HepG2 (cell line): ENCODE data around the gene AK3. TPM values are rescaled to one million over a fixed set of nuclear protein-coding genes. Genes with fewer than 3 reads are reported as not detected.
A peak's percentile ranks its signal among the peaks of the same experiment; 100 is the strongest.

Experiments
- ATAC-seq: fragments of 200-7000 bp; cut with Tn5 transposase; 3 replicates; pipeline ENCODE4 v1.9.1; 2020; ENCODE audit warnings: mild to moderate bottlenecking, moderate library complexity
- BruUV-seq: library from RNA; stranded (reverse); fragments of 400-500 nt; replicated peaks from 2 replicates; lab custom pipeline; 2021; lab: Mats Ljungman, UMichigan
- CTCF ChIA-PET: fragments of 300-600 bp; formaldehyde crosslinking; extraction: SDS; loops from one replicate; lab custom pipeline; 2021; ENCODE audit warnings: low total read pairs, inconsistent platforms, low intra/inter-chr PET ratio; lab: Yijun Ruan, JAX
- POLR2A ChIA-PET: fragments of 350-600 bp; sonication (Branson Sonifier 250); formaldehyde crosslinking; loops from one replicate; lab custom pipeline; 2020; ENCODE audit warnings: antibody characterized with exemption, inconsistent platforms; lab: Yijun Ruan, JAX
- DNase-seq: peaks from one replicate; pipeline ENCODE4 v3.0.0-alpha.2; 2015; ENCODE audit warnings: low spot score
- FAIRE-seq: peaks from 3 replicates; lab custom pipeline; 2011; peaks lifted over from hg19 to GRCh38; lab: Jason Lieb, UNC
- H2AFZ ChIP-seq: one replicate; pipeline ENCODE4 v1.6.1; 2011; ENCODE audit warnings: low read length, inconsistent platforms
- H3K27ac ChIP-seq: fragments of 300-600 bp; 3 replicates; pipeline ENCODE4 v1.8.0; 2011; ENCODE audit warnings: mixed run types, mild to moderate bottlenecking, mixed read lengths, low read length, inconsistent platforms; ENCODE audit not compliant: insufficient read depth; ENCODE audit errors: extremely low read length
- H3K27me3 ChIP-seq, 2 experiments: fragments of 200-600 bp in 1 of 2; 2 replicates in 1 of 2; 3 replicates in 1 of 2; pipeline versions ENCODE4 v1.6.0 to v1.8.0; 2011; ENCODE audit warnings: low read length in 2 of 2, mild to moderate bottlenecking in 2 of 2, moderate library complexity in 2 of 2, inconsistent platforms in 1 of 2; ENCODE audit not compliant: insufficient read depth in 2 of 2, control insufficient read depth in 1 of 2
- H3K36me3 ChIP-seq, 2 experiments: fragments of 200-600 bp in 1 of 2; replicated peaks in 1 of 2; 2 replicates in 1 of 2; 3 replicates in 1 of 2; pipeline versions ENCODE4 v1.5.1 to v1.8.0; 2011; ENCODE audit warnings: low read length in 2 of 2, inconsistent platforms in 1 of 2; ENCODE audit not compliant: insufficient read depth in 2 of 2, control insufficient read depth in 1 of 2
- H3K4me1 ChIP-seq: 2 replicates; pipeline ENCODE4 v1.5.1; 2012; ENCODE audit warnings: low read length, inconsistent platforms; ENCODE audit not compliant: insufficient read depth
- H3K4me2 ChIP-seq: 2 replicates; pipeline ENCODE4 v1.6.0; 2011; ENCODE audit warnings: low read depth, low read length, inconsistent platforms
- H3K4me3 ChIP-seq, 3 experiments: fragments of 200-600 bp in 1 of 3; sonication (generic), shearing (Covaris generic) in 1 of 3; replicated peaks in 1 of 3; 2 replicates each; pipeline ENCODE4 v1.5.1; 2011 to 2016; ENCODE audit warnings: low read length in 3 of 3, inconsistent platforms in 2 of 3, low read depth in 2 of 3, mild to moderate bottlenecking in 2 of 3, control low read depth in 1 of 3, mixed read lengths in 1 of 3; ENCODE audit not compliant: insufficient read depth in 1 of 3
- H3K79me2 ChIP-seq: one replicate; pipeline ENCODE4 v1.6.1; 2011; ENCODE audit warnings: low read length, inconsistent platforms; ENCODE audit not compliant: insufficient read depth
- H3K9ac ChIP-seq: 2 replicates; pipeline ENCODE4 v1.6.0; 2011; ENCODE audit warnings: mild to moderate bottlenecking, low read depth, low read length, inconsistent platforms; ENCODE audit not compliant: insufficient read depth
- H3K9me3 ChIP-seq: 2 replicates; pipeline ENCODE4 v1.5.1; 2012; ENCODE audit warnings: mild to moderate bottlenecking, low read length
- H4K20me1 ChIP-seq: 2 replicates; pipeline ENCODE4 v1.6.0; 2011; ENCODE audit warnings: inconsistent platforms, mild to moderate bottlenecking, low read length, moderate library complexity; ENCODE audit not compliant: insufficient read depth
- BCL6 ChIP-seq: IDR thresholded peaks from 2 replicates; pipeline ENCODE4 v1.6.1; 2016; ENCODE audit warnings: missing genetic modification reagents, missing compliant biosample characterization
- EP300 ChIP-seq, 3 experiments: sonication (generic) in 1 of 3; formaldehyde crosslinking in 1 of 3; IDR thresholded peaks; 2 replicates each; pipeline versions ENCODE4 v1.5.1 to v1.6.1; 2011 to 2020; ENCODE audit warnings: low read depth in 2 of 3, low read length in 2 of 3, borderline replicate concordance in 1 of 3, improper control_type of control experiment in 1 of 3, mild to moderate bottlenecking in 1 of 3, missing genetic modification reagents in 1 of 3, moderate library complexity in 1 of 3
- HNF4A ChIP-seq: sonication (generic); formaldehyde crosslinking; IDR thresholded peaks from 2 replicates; pipeline ENCODE4 v1.4.0; 2020; ENCODE audit warnings: missing genetic modification reagents
- SKI ChIP-seq: fragments of 450-650 bp; IDR thresholded peaks from one replicate; pipeline ENCODE4 v1.6.1; 2018; ENCODE audit warnings: mild to moderate bottlenecking; ENCODE audit not compliant: partially characterized antibody
- SOX5 ChIP-seq: IDR thresholded peaks from 2 replicates; pipeline ENCODE4 v1.6.1; 2016; ENCODE audit warnings: borderline replicate concordance
- TARDBP ChIP-seq: sonication (generic); formaldehyde crosslinking; IDR thresholded peaks from 2 replicates; pipeline ENCODE4 v1.8.0; 2022; ENCODE audit warnings: mild to moderate bottlenecking, missing genetic modification reagents
- TBL1XR1 ChIP-seq: fragments of 150-350 bp; IDR thresholded peaks from 2 replicates; pipeline ENCODE4 v1.6.1; 2014; ENCODE audit warnings: borderline replicate concordance, low read length; ENCODE audit not compliant: partially characterized antibody
- TEAD3 ChIP-seq: optimal IDR thresholded peaks from 2 replicates; pipeline ENCODE3; 2016; ENCODE audit warnings: borderline replicate concordance
- ZBTB7B ChIP-seq: sonication (generic); formaldehyde crosslinking; IDR thresholded peaks from 2 replicates; pipeline ENCODE4 v1.4.0; 2020; ENCODE audit warnings: missing genetic modification reagents
- ZFP41 ChIP-seq: sonication (generic); formaldehyde crosslinking; IDR thresholded peaks from 2 replicates; pipeline ENCODE4 v1.4.0; 2020; ENCODE audit warnings: mild to moderate bottlenecking, missing genetic modification reagents, borderline replicate concordance
- ZNF446 ChIP-seq: sonication (generic); formaldehyde crosslinking; IDR thresholded peaks from 2 replicates; pipeline ENCODE4 v1.5.0; 2020; ENCODE audit warnings: mild to moderate bottlenecking, missing genetic modification reagents
- ZNF7 ChIP-seq: IDR thresholded peaks from 2 replicates; pipeline ENCODE4 v1.6.1; 2016; ENCODE audit warnings: missing biosample characterization, missing genetic modification reagents
- WGBS: methylation state at CpG from one replicate; pipeline ENCODE4 v1.1.6; 2017; ENCODE audit warnings: low lambda C conversion rate; 5-methylcytosine and 5-hydroxymethylcytosine counted together
- in situ Hi-C: cut with HindIII; loops from 2 replicates; pipeline ENCODE4 v1.10.0; 2017; ENCODE audit warnings: low pct_unique_long_range_greater_than_20kb; ENCODE audit not compliant: extremely low pct_ligation_motif_present
- intact Hi-C: fragments of 100-400 bp; cut with micrococcal nuclease; formaldehyde crosslinking; loops from one replicate; pipeline ENCODE4 v1.10.0; 2022; ENCODE audit not compliant: unreplicated experiment
- polyA plus RNA-seq, 8 experiments: library from polyadenylated mRNA; depleted of rRNA in 3 of 8; stranded (reverse) in 7 of 8; unstranded in 1 of 8; fragments of >200 nt; fragmentation: Illumina TruSeq in 4 of 8; extraction: Trizol in 4 of 8; gene quantifications; 2 replicates each; pipeline versions ENCODE4 v1.2.1 to v1.2.3, GENCODE V29; 2011 to 2016; ENCODE audit warnings: low read depth in 4 of 8, missing spikeins in 1 of 8, mixed read lengths in 1 of 8; ENCODE audit not compliant: insufficient read depth in 1 of 8
- total RNA-seq, 5 experiments: library from RNA; depleted of rRNA; stranded (reverse); fragments of >200 nt; fragmentation: Illumina TruSeq; extraction: Trizol; gene quantifications; 2 replicates each; pipeline ENCODE4 v1.2.3, GENCODE V29; 2016; ENCODE audit warnings: low read depth in 1 of 5
- TF ChIP-seq, protein P1 (sequence below): IDR thresholded peaks from 2 replicates; pipeline ENCODE4 v1.6.1; 2016; ENCODE audit warnings: missing compliant biosample characterization, missing genetic modification reagents, borderline replicate concordance

Gene AK3
- total and polyA plus RNA-seq, 2 of the 13 experiments (the other 11 are each of a cell fraction or from before 2014, with no cell fraction given) = 76.8 to 109 TPM

DNA sequence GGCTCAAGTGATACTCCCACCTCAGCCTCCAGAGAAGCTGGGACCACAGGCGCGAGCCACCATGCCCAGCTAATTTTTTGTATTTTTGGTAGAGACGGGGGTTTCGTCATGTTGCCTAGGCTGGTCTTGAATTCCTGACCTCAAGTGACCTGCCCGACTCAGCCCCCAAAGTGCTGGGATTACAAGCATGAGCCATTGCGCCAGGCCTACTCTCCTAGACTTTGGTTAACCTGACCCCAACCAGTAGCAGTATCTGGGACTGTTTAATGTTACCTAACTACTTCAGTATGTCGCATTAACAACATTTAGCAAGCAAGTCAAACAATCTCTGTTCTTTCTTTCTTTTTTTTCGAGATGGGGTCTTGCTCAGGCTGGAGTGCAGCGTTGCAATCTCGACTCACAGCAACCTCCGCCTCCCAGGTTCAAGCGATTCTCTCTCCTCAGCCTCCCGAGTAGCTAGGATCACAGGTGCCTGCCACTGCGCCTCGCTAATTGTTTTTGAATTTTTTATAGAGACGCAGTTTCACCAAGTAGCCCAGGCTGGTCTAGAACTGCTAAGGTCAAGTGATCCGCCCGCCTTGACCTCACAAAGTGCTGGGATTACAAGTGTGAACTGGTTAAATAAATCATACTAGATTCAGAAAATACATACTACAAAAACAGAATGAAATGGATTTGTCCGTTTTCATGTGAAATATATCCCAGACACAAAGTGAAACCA lies 2.0 kb downstream of the AK3 start (continued):
- TF ChIP-seq, protein P1, sequence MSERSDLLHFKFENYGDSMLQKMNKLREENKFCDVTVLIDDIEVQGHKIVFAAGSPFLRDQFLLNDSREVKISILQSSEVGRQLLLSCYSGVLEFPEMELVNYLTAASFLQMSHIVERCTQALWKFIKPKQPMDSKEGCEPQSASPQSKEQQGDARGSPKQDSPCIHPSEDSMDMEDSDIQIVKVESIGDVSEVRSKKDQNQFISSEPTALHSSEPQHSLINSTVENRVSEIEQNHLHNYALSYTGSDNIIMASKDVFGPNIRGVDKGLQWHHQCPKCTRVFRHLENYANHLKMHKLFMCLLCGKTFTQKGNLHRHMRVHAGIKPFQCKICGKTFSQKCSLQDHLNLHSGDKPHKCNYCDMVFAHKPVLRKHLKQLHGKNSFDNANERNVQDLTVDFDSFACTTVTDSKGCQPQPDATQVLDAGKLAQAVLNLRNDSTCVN (CRISPR knock-in tag) = no peak
- TF ChIP-seq SOX5 (CRISPR knock-in tag) (no peak), TARDBP (no peak), SKI (peak; percentile 91), ZBTB7B (CRISPR knock-in tag) (no peak), TBL1XR1 (peak; percentile 33), HNF4A (peak; percentile 60), EP300 (IDR thresholded peaks at IDR 0.05; ENCODE audit: low read depth in 2 of 2, low read length in 2 of 2) (peak in 1 of 2 experiments; percentile 52; a peak in 1 of 4 replicates), EP300 (CRISPR knock-in tag; IDR thresholded peaks at IDR 0.05; ENCODE audit: borderline replicate concordance) (no peak), BCL6 (peak; percentile 51)

DNA sequence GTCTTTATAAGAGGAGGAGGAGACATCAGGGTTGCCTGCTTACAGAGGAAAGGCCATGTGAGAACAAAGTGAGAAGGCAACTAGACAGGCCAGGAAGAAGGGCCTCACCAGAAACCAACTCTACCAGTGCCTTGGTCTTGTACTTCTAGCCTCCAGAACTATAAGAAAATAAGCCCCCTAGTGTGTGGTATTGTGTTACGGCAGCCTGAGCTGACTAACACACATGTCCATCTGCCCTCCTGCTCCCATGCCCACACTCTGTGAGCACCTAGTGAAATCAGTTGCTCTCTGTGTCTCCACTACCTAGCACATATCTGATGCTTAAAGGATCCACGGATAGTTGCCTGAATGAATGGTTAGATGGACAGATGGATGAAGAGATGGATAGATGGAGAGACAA lies 6.9 kb downstream of the AK3 start:
- Histone ChIP-seq H3K4me3 (no peak overlapping the region), H3K4me1 (peaks cover 54% of the 10 kb centered on the region), H4K20me1 (peaks cover 66% of the 10 kb centered on the region), H3K27me3 (no peaks in the 10 kb centered on the region), H2AFZ (no peak overlapping the region), H3K79me2 (peaks cover 93% of the 10 kb centered on the region), H3K9me3 (no peaks in the 10 kb centered on the region), H3K36me3 (peaks cover 5 to 9% of the 10 kb centered on the region in 2 experiments), H3K4me2 (no peak overlapping the region), H3K27ac (no peak overlapping the region)
- WGBS = 98% methylated on average over 2 of the region's 2 CpGs
- BruUV-seq = no TSS peak
- CTCF ChIA-PET = no interaction called here
- POLR2A ChIA-PET = no interaction called here
- DNase-seq (no peak), FAIRE-seq (no peak), ATAC-seq (peak; percentile 62)
- in situ Hi-C loops = loop anchor here (5.0 kb wide), 1 partner anchor 67 kb away; the partner anchor contains the start of gene SPATA6L
- intact Hi-C loops = no loop called here
- TF ChIP-seq ZFP41 (CRISPR knock-in tag) (no peak), TEAD3 (peak; percentile 49), ZNF446 (CRISPR knock-in tag) (no peak), ZNF7 (CRISPR knock-in tag) (no peak)
- TF ChIP-seq, all 625 proteins: peak for 1
- H3K9ac ChIP-seq = no peak overlapping the region
